K562 (cell line): ENCODE measurements around the gene VDAC2. TPM values are rescaled to one million over a fixed set of nuclear protein-coding genes. Genes with fewer than 3 reads are reported as not detected.

Experiments
- ATF2 ChIP-seq: sonication (generic); formaldehyde crosslinking; IDR thresholded peaks from 2 replicates; pipeline ENCODE4 v1.8.1; 2022; ENCODE audit warnings: missing genetic modification reagents
- E2F6 ChIP-seq, 2 experiments: IDR thresholded peaks; 2 replicates each; pipeline ENCODE4 v1.6.1; 2011; ENCODE audit warnings: borderline replicate concordance in 1 of 2, control low read depth in 1 of 2, low read depth in 1 of 2, low read length in 1 of 2, mild to moderate bottlenecking in 1 of 2, mixed read lengths in 1 of 2, moderate library complexity in 1 of 2; ENCODE audit not compliant: insufficient read depth in 1 of 2, insufficient read length in 1 of 2, poor library complexity in 1 of 2, severe bottlenecking in 1 of 2; ENCODE audit errors: extremely low read depth in 1 of 2
- HBP1 ChIP-seq: fragments of 450-650 bp; formaldehyde crosslinking; IDR thresholded peaks from 2 replicates; pipeline ENCODE4 v1.4.0; 2022; ENCODE audit warnings: missing genetic modification characterization
- KLF13 ChIP-seq: fragments of 450-650 bp; IDR thresholded peaks from 2 replicates; pipeline ENCODE4 v1.6.1; 2016; ENCODE audit warnings: missing genetic modification characterization, low read depth, mild to moderate bottlenecking, missing compliant biosample characterization, moderate library complexity, borderline replicate concordance
- MYC ChIP-seq, 2 experiments: fragments of 250-450 bp in 1 of 2; sonication (Bioruptor Pico) in 1 of 2; IDR thresholded peaks; 2 replicates each; pipeline versions ENCODE4 v1.5.1 to v1.6.1; 2012 to 2021; ENCODE audit warnings: low read depth in 2 of 2, borderline replicate concordance in 1 of 2, improper control_type of control experiment in 1 of 2, low read length in 1 of 2, mild to moderate bottlenecking in 1 of 2, moderate library complexity in 1 of 2
- PATZ1 ChIP-seq: fragments of 250-450 bp; sonication (Bioruptor Pico); IDR thresholded peaks from 2 replicates; pipeline ENCODE4 v1.5.0; 2020; ENCODE audit warnings: mild to moderate bottlenecking, borderline replicate concordance
- PRDM10 ChIP-seq: fragments of 450-650 bp; IDR thresholded peaks from 2 replicates; pipeline ENCODE4 v1.6.1; 2018; ENCODE audit not compliant: partially characterized antibody
- RCOR1 ChIP-seq, 2 experiments: IDR thresholded peaks; 2 replicates each; pipeline ENCODE4 v1.6.1; 2012; ENCODE audit warnings: low read depth in 2 of 2, low read length in 2 of 2, borderline replicate concordance in 1 of 2, improper control_type of control experiment in 1 of 2
- TARDBP ChIP-seq: fragments of 450-650 bp; IDR thresholded peaks from 2 replicates; pipeline ENCODE4 v1.6.1; 2016
- THRA ChIP-seq: fragments of 450-650 bp; IDR thresholded peaks from 2 replicates; pipeline ENCODE4 v1.6.1; 2017; ENCODE audit warnings: mild to moderate bottlenecking, moderate library complexity
- polyA plus RNA-seq, 8 experiments: library from polyadenylated mRNA; depleted of rRNA in 4 of 8; stranded (reverse) in 5 of 8; unstranded in 3 of 8; fragments of >200 nt; fragmentation: Nextera tagmentation in 2 of 8; fragmentation: Illumina TruSeq in 1 of 8; extraction: Ambion mirVana in 2 of 8; extraction: Trizol in 1 of 8; gene quantifications; 2 replicates each; pipeline versions ENCODE4 v1.2.1 to v1.2.3, GENCODE V29; 2011 to 2014; ENCODE audit warnings: inconsistent platforms in 1 of 8, missing spikeins in 1 of 8
- total RNA-seq, 7 experiments: library from RNA; depleted of rRNA in 6 of 7; stranded (reverse); fragments of >200 nt in 6 of 7; fragmentation: Illumina TruSeq in 2 of 7; extraction: Trizol in 2 of 7; gene quantifications; 2 replicates each; pipeline versions ENCODE4 v1.2.1 to v1.2.3, GENCODE V29; 2011 to 2021; ENCODE audit warnings: low replicate concordance in 1 of 7

The VDAC2 gene
- total and polyA plus RNA-seq, 9 of the 15 experiments (the other 6 are each of a cell fraction or from before 2014, with no cell fraction given): 139 to 450 (median 250) TPM

GRCh38 chr10:75209086-75209920 is 1.3 kb upstream of the VDAC2 start (continued):
- TF ChIP-seq PATZ1 (CRISPR knock-in tag) (no peak), ATF2 (CRISPR knock-in tag) (no peak), KLF13 (tag) (peak; percentile 63; the same call in 1 of the 2 replicates), RCOR1 (IDR thresholded peaks at IDR 0.05; ENCODE audit: borderline replicate concordance in 1 of 2, low read depth in 2 of 2, low read length in 2 of 2) (no peak), MYC (IDR thresholded peaks at IDR 0.05; ENCODE audit: low read depth, low read length) (no peak), MYC (CRISPR knock-in tag; IDR thresholded peaks at IDR 0.05; ENCODE audit: borderline replicate concordance, low read depth) (peak; percentile 87; the same call in 1 of the 2 replicates), THRA (no peak), TARDBP (no peak), E2F6 (IDR thresholded peaks at IDR 0.05; ENCODE audit: borderline replicate concordance in 1 of 2, extremely low read depth in 1 of 2, insufficient read depth in 1 of 2, insufficient read length in 1 of 2, low read depth in 1 of 2, low read length in 1 of 2, poor library complexity in 1 of 2, severe bottlenecking in 1 of 2) (no peak), PRDM10 (no peak), HBP1 (CRISPR knock-in tag) (no peak)
